ENCODE results near the gene HIVEP3.

Gene HIVEP3

DNA sequence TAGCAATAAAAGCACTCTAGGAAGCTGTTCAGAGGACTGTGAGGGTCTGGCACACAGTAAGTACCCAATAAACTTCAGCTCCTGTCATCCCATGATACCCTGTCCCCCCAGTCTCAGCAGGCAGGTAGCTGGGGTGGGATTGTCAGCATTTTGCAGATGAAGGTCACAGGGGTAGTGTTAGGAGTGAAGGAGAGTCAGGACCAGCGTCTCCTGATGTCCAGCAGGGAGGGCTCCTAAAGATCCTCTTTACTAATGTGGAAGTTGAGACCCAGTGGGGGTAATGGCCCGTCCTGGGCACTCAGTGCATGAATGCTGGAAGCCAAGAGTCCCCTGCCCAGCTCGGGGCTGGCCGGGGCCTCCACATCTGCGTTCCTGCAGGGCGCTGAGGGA lies 402.9 kb downstream of the HIVEP3 start:
- no peak for TF ChIP-seq CTCF (IDR thresholded peaks at IDR 0.05; ENCODE audit: insufficient read depth, low read depth, low read length, missing control alignments)
- no peak overlapping the region for H3K4me3 ChIP-seq (ENCODE audit: low read length)
- no peak for DNase-seq (ENCODE audit: low read depth)

- TF ChIP-seq CTCF (IDR thresholded peaks at IDR 0.05; ENCODE audit: insufficient read depth, low read depth, low read length, missing control alignments) = no peak
- DNase-seq (ENCODE audit: low read depth) = peak; percentile 45
- no peak overlapping the region for H3K4me3 ChIP-seq (ENCODE audit: low read length)
These were observed 403.5 kb downstream of the HIVEP3 start for GRCh38 chr1:41515131-41515678.

DNA sequence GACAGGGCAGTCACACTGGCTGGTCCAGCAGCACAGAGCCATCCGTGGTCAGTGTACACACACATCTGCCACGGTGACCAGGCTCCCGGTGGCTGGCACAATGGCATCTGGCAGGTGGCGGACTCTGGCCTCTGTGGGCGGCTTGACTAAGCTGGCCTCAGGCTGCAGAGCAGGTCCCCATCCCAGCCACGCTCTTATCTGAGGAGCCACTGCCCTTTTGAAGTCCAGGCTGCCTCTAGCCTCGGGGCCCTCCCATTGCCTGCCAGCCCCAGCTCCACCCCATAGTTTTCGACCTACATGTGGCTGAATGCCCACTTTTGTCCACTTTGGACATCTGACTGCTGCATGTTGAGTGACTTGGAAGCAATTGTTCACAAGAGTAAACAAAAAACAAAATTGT lies 404.3 kb downstream of the HIVEP3 start:
- no peak for TF ChIP-seq CTCF (IDR thresholded peaks at IDR 0.05; ENCODE audit: insufficient read depth, low read depth, low read length, missing control alignments)
- H3K4me3 ChIP-seq (ENCODE audit: low read length) = no peak overlapping the region
- no peak for DNase-seq (ENCODE audit: low read depth)

DNA sequence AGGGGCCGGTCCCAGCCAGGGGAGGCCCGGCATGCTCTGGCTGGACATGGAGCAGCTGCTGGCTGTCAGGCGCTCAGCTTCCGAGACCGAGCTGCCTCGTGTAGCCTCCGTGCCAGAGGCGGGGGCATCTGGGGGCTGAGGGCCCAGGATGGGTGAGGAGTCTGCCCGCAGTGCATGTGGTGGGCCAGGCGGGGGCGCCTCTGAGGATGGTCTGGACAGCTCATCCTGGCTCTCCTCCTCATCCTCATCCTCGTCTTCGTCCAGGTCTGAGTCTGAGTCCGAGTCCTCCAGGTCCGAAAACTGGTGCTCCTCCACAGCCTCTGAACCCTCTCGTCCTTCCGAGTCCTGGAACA lies 405.4 kb downstream of the HIVEP3 start:
- no peak for DNase-seq (ENCODE audit: low read depth)
- TF ChIP-seq CTCF (IDR thresholded peaks at IDR 0.05; ENCODE audit: insufficient read depth, low read depth, low read length, missing control alignments) = peak; percentile 19
- H3K4me3 ChIP-seq (ENCODE audit: low read length) = no peak overlapping the region

DNA sequence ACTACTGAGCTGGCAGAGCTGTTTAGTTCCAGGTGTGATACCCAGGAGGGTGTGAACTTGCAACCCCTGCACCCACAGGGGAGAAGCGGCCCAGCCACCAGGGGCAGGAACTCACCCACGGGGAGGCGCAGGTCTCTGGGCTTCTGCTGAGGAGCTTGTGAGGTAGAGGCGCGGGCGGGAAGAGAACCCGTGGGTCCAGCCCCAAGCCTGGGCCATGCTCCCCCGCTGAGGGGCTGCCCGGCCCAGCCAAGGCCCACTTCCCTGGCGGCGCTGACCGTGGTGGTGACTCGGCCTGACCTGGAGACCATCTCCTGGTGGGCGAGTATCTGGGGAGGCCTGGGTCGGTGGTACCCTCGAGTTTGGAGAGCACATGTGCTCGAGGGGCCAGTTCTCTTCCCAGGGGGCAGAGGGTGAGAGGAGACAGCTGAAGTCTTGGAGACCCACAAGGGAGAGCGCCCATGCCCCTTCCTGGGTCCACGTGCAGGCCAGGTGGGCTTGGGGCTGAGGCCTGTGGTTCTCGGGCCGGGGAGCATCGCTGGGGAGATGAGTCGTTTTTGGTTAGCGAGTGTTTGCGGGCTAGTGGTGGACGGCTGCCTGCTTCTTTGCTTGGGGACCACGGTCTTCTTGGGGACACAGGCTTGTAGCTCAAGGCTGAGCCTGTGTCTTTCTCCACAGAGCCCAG lies 405.9 kb downstream of the HIVEP3 start:
- H3K4me3 ChIP-seq (ENCODE audit: low read length) = no peak overlapping the region
- DNase-seq (ENCODE audit: low read depth) = no peak
- TF ChIP-seq CTCF (IDR thresholded peaks at IDR 0.05; ENCODE audit: insufficient read depth, low read depth, low read length, missing control alignments) = no peak

- DNase-seq (ENCODE audit: low read depth) = no peak
- no peak overlapping the region for H3K4me3 ChIP-seq (ENCODE audit: low read length)
- TF ChIP-seq CTCF (IDR thresholded peaks at IDR 0.05; ENCODE audit: insufficient read depth, low read depth, low read length, missing control alignments) = no peak
These were observed 407.5 kb downstream of the HIVEP3 start for GRCh38 chr1:41511239-41511540.

Data from epithelial cell of esophagus (primary cell).